HepG2 (cell line): Measurements from ENCODE around the gene DCUN1D3. TPM values are rescaled to one million over a fixed set of nuclear protein-coding genes. Genes with fewer than 3 reads are reported as not detected.

Experiments used
- ATAC-seq: fragments of 200-7000 bp; cut with Tn5 transposase; 3 replicates; pipeline ENCODE4 v1.9.1; 2020; ENCODE audit warnings: mild to moderate bottlenecking, moderate library complexity
- BruUV-seq: library from RNA; stranded (reverse); fragments of 400-500 nt; replicated peaks from 2 replicates; lab custom pipeline; 2021; lab: Mats Ljungman, UMichigan
- CTCF ChIA-PET: fragments of 300-600 bp; formaldehyde crosslinking; extraction: SDS; loops from one replicate; lab custom pipeline; 2021; ENCODE audit warnings: low total read pairs, inconsistent platforms, low intra/inter-chr PET ratio; lab: Yijun Ruan, JAX
- POLR2A ChIA-PET: fragments of 350-600 bp; sonication (Branson Sonifier 250); formaldehyde crosslinking; loops from one replicate; lab custom pipeline; 2020; ENCODE audit warnings: antibody characterized with exemption, inconsistent platforms; lab: Yijun Ruan, JAX
- DNase-seq: peaks from one replicate; pipeline ENCODE4 v3.0.0-alpha.2; 2015; ENCODE audit warnings: low spot score
- FAIRE-seq: peaks from 3 replicates; lab custom pipeline; 2011; peaks lifted over from hg19 to GRCh38; lab: Jason Lieb, UNC
- H2AFZ ChIP-seq: one replicate; pipeline ENCODE4 v1.6.1; 2011; ENCODE audit warnings: low read length, inconsistent platforms
- H3K27ac ChIP-seq: fragments of 300-600 bp; 3 replicates; pipeline ENCODE4 v1.8.0; 2011; ENCODE audit warnings: mixed run types, mild to moderate bottlenecking, mixed read lengths, low read length, inconsistent platforms; ENCODE audit not compliant: insufficient read depth; ENCODE audit errors: extremely low read length
- H3K27me3 ChIP-seq, 2 experiments: fragments of 200-600 bp in 1 of 2; 2 replicates in 1 of 2; 3 replicates in 1 of 2; pipeline versions ENCODE4 v1.6.0 to v1.8.0; 2011; ENCODE audit warnings: low read length in 2 of 2, mild to moderate bottlenecking in 2 of 2, moderate library complexity in 2 of 2, inconsistent platforms in 1 of 2; ENCODE audit not compliant: insufficient read depth in 2 of 2, control insufficient read depth in 1 of 2
- H3K36me3 ChIP-seq, 2 experiments: fragments of 200-600 bp in 1 of 2; replicated peaks in 1 of 2; 2 replicates in 1 of 2; 3 replicates in 1 of 2; pipeline versions ENCODE4 v1.5.1 to v1.8.0; 2011; ENCODE audit warnings: low read length in 2 of 2, inconsistent platforms in 1 of 2; ENCODE audit not compliant: insufficient read depth in 2 of 2, control insufficient read depth in 1 of 2
- H3K4me1 ChIP-seq: 2 replicates; pipeline ENCODE4 v1.5.1; 2012; ENCODE audit warnings: low read length, inconsistent platforms; ENCODE audit not compliant: insufficient read depth
- H3K4me2 ChIP-seq: 2 replicates; pipeline ENCODE4 v1.6.0; 2011; ENCODE audit warnings: low read depth, low read length, inconsistent platforms
- H3K4me3 ChIP-seq, 3 experiments: fragments of 200-600 bp in 1 of 3; sonication (generic), shearing (Covaris generic) in 1 of 3; replicated peaks in 1 of 3; 2 replicates each; pipeline ENCODE4 v1.5.1; 2011 to 2016; ENCODE audit warnings: low read length in 3 of 3, inconsistent platforms in 2 of 3, low read depth in 2 of 3, mild to moderate bottlenecking in 2 of 3, control low read depth in 1 of 3, mixed read lengths in 1 of 3; ENCODE audit not compliant: insufficient read depth in 1 of 3
- H3K79me2 ChIP-seq: one replicate; pipeline ENCODE4 v1.6.1; 2011; ENCODE audit warnings: low read length, inconsistent platforms; ENCODE audit not compliant: insufficient read depth
- H3K9ac ChIP-seq: 2 replicates; pipeline ENCODE4 v1.6.0; 2011; ENCODE audit warnings: mild to moderate bottlenecking, low read depth, low read length, inconsistent platforms; ENCODE audit not compliant: insufficient read depth
- H3K9me3 ChIP-seq: 2 replicates; pipeline ENCODE4 v1.5.1; 2012; ENCODE audit warnings: mild to moderate bottlenecking, low read length
- H4K20me1 ChIP-seq: 2 replicates; pipeline ENCODE4 v1.6.0; 2011; ENCODE audit warnings: inconsistent platforms, mild to moderate bottlenecking, low read length, moderate library complexity; ENCODE audit not compliant: insufficient read depth
- whole genome bisulfite sequencing: methylation state at CpG from one replicate; pipeline ENCODE4 v1.1.6; 2017; ENCODE audit warnings: low lambda C conversion rate; 5-methylcytosine and 5-hydroxymethylcytosine counted together
- in situ Hi-C: cut with HindIII; loops from 2 replicates; pipeline ENCODE4 v1.10.0; 2017; ENCODE audit warnings: low pct_unique_long_range_greater_than_20kb; ENCODE audit not compliant: extremely low pct_ligation_motif_present
- intact Hi-C: fragments of 100-400 bp; cut with micrococcal nuclease; formaldehyde crosslinking; loops from one replicate; pipeline ENCODE4 v1.10.0; 2022; ENCODE audit not compliant: unreplicated experiment
- polyA plus RNA-seq, 8 experiments: library from polyadenylated mRNA; depleted of rRNA in 3 of 8; stranded (reverse) in 7 of 8; unstranded in 1 of 8; fragments of >200 nt; fragmentation: Illumina TruSeq in 4 of 8; extraction: Trizol in 4 of 8; gene quantifications; 2 replicates each; pipeline versions ENCODE4 v1.2.1 to v1.2.3, GENCODE V29; 2011 to 2016; ENCODE audit warnings: low read depth in 4 of 8, missing spikeins in 1 of 8, mixed read lengths in 1 of 8; ENCODE audit not compliant: insufficient read depth in 1 of 8
- total RNA-seq, 5 experiments: library from RNA; depleted of rRNA; stranded (reverse); fragments of >200 nt; fragmentation: Illumina TruSeq; extraction: Trizol; gene quantifications; 2 replicates each; pipeline ENCODE4 v1.2.3, GENCODE V29; 2016; ENCODE audit warnings: low read depth in 1 of 5
- TF ChIP-seq, protein P1 (sequence below): sonication (generic); formaldehyde crosslinking; conservative IDR thresholded peaks from 2 replicates; pipeline ENCODE4 v1.8.0; 2022; ENCODE audit warnings: mild to moderate bottlenecking, moderate library complexity, missing genetic modification reagents
- TF ChIP-seq, protein P2 (sequence below): sonication (generic); formaldehyde crosslinking; IDR thresholded peaks from 2 replicates; pipeline ENCODE4 v1.5.1; 2020; ENCODE audit warnings: missing genetic modification reagents, mild to moderate bottlenecking, borderline replicate concordance

DCUN1D3 gene
- total and polyA plus RNA-seq, 2 of the 13 experiments (the other 11 are each of a cell fraction or from before 2014, with no cell fraction given): 5.0 to 19.3 TPM

DNA sequence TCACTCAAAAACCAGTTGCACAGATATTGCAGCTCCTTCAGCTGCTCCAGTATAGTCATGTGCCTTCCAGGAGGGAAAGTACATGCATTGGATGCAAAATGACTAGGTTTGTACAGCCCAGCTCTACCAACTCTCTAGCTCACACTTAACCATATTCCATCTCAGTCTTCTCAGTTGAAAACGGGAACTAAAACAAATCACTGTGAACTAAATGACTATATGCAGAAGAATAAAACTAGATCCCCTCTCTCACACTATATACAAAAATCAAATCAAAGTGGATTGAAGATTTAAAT lies 24.9 kb downstream of the DCUN1D3 start:
- ChIA-PET POLR2A (interaction anchor here (1.0 to 3.2 kb wide), 5 partner anchors 8 to 69 kb away, joined by 3 to 20 read pairs (median 7); partner anchors contain the start of genes DCUN1D3, ERI2, LYRM1 and REXO5), CTCF (interaction anchor here (1.4 kb wide), 1 partner anchor 25 kb away, joined by 4 read pairs; no protein-coding TSS in a partner anchor)
- H2AFZ ChIP-seq: no peak overlapping the region
- 97% methylated on average over 1 of the region's 1 CpG for WGBS
- in situ Hi-C loops: no loop called here
- DNase-seq (no peak), ATAC-seq (no peak), FAIRE-seq (no peak)
- H3K4me2 ChIP-seq: peak overlapping the region; percentile 38
- no peak overlapping the region for H3K9ac ChIP-seq
- H3K36me3 ChIP-seq: peaks cover 0 to 11% of the 10 kb centered on the region in 2 experiments; a peak in 2 of 5 replicates
- TF ChIP-seq, protein P1, sequence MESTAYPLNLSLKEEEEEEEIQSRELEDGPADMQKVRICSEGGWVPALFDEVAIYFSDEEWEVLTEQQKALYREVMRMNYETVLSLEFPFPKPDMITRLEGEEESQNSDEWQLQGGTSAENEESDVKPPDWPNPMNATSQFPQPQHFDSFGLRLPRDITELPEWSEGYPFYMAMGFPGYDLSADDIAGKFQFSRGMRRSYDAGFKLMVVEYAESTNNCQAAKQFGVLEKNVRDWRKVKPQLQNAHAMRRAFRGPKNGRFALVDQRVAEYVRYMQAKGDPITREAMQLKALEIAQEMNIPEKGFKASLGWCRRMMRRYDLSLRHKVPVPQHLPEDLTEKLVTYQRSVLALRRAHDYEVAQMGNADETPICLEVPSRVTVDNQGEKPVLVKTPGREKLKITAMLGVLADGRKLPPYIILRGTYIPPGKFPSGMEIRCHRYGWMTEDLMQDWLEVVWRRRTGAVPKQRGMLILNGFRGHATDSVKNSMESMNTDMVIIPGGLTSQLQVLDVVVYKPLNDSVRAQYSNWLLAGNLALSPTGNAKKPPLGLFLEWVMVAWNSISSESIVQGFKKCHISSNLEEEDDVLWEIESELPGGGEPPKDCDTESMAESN (CRISPR knock-in tag): no peak
- TF ChIP-seq, protein P2, sequence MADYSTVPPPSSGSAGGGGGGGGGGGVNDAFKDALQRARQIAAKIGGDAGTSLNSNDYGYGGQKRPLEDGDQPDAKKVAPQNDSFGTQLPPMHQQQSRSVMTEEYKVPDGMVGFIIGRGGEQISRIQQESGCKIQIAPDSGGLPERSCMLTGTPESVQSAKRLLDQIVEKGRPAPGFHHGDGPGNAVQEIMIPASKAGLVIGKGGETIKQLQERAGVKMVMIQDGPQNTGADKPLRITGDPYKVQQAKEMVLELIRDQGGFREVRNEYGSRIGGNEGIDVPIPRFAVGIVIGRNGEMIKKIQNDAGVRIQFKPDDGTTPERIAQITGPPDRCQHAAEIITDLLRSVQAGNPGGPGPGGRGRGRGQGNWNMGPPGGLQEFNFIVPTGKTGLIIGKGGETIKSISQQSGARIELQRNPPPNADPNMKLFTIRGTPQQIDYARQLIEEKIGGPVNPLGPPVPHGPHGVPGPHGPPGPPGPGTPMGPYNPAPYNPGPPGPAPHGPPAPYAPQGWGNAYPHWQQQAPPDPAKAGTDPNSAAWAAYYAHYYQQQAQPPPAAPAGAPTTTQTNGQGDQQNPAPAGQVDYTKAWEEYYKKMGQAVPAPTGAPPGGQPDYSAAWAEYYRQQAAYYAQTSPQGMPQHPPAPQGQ (CRISPR knock-in tag): 0 out of 2 replicates have a peak, but pooled peaks have one; percentile 16
- peaks cover 78% of the 10 kb centered on the region for H3K4me1 ChIP-seq
- peaks cover 91% of the 10 kb centered on the region for H3K79me2 ChIP-seq
- no TSS peak for BruUV-seq
- no peaks in the 10 kb centered on the region for H3K27me3 ChIP-seq
- H3K4me3 ChIP-seq: no peak overlapping the region
- peaks cover 18% of the 10 kb centered on the region for H4K20me1 ChIP-seq
- H3K27ac ChIP-seq: no peak overlapping the region
- intact Hi-C loops: loop anchor here (2.0 kb wide), 1 partner anchor 23 kb away; no protein-coding TSS in a partner anchor
- no peaks in the 10 kb centered on the region for H3K9me3 ChIP-seq
